Activated CD8-positive, alpha-beta memory T cell treated with anti-CD3 and anti-CD28 coated beads, Interleukin-2, amount 50 U/mL, for 1 hour (primary cell): ENCODE measurements around the gene DGKA.
A peak's percentile ranks its signal among the peaks of the same experiment; 100 is the strongest.

Experiments used
- DNase-seq: peaks from one replicate; pipeline ENCODE4 v3.0.0-alpha.2; 2020; ENCODE audit errors: extremely low read depth

The DGKA gene

DNA sequence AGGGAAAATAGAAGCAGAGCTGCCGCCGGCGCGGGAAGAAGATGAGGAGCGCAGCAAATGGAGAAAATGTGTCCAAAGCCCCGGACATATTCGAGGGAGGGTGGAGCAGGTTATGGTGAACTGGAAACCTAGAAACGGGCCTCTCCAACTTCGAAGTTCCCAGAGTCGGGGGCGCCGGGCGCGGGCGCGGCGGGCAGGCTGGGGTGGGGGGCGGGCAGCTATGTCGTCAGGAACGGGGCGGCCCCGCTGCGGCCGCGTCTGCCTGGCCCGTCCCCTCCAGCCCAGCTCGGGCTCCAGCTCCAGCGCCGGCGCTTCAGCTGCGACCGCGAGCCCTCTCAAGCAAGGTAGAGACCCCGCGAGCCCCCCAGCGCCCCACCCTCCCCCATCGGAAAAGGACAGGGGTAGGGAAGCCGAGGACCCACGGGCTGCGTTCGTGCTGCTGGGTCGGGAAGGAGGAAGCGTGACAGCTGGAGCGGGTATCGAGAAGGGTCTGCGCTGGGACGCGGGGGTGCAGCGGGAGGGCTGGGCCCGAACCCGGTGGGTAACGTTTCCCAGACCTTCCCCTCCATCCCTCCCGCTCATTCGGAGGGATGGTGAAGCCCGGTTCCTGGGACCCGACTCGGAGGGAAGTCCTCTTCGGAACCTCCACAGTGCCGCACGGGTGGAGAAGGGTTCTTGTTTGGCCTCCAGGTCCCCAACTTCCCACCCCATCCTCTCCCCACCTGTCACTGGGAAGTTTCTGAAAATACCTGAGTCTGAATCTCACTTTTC is 1.0 kb downstream of the DGKA start:
- DNase-seq, result no peak

DNA sequence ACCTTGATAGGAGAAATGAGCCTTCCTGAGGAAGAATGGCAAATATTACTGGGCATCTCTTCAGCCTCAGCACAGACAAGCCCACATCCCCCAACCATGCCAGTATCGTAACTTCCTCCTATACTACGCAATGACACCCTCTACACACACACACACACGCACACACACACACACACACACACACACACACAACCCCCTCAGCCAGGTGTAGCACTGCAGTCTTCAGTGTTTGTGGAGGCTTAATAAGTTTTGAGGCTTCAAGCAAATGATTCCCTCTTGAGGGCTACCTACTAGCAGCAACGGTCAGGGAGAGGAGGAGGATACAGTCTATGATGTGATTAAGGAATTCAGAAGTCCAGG is 1.6 kb downstream of the DGKA start:
- no peak for DNase-seq

DNA sequence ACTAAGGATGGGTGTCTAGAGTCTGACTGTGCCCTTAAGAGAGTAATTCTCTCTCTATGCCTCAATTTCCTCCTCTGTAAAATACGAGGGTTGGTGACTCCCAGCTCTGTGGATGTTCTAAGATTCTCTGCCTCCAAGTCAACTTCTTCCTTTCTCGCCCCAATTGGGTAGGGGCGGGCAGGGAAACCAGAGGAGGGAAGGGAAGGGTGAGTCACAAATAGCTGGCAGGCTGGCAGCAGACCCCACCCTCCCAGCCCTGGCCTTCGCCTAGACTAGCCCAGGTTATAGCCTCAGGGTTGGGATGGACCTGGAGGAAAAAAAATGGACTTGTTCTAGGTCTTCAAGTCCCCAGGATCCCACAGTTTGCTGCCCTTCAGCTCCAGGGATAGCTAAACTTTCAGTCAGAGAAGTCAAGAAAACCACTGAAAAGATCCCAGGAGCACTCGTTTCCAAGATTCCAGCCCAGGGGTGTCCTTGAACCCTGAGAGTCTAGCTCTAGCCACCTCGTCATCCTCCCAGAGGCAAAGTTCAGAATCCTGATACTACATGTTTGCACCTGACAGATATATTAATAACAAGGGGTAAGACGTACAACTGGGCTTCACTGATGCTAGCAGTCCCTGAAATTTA is 2.3 kb downstream of the DGKA start:
- no peak for DNase-seq

DNA sequence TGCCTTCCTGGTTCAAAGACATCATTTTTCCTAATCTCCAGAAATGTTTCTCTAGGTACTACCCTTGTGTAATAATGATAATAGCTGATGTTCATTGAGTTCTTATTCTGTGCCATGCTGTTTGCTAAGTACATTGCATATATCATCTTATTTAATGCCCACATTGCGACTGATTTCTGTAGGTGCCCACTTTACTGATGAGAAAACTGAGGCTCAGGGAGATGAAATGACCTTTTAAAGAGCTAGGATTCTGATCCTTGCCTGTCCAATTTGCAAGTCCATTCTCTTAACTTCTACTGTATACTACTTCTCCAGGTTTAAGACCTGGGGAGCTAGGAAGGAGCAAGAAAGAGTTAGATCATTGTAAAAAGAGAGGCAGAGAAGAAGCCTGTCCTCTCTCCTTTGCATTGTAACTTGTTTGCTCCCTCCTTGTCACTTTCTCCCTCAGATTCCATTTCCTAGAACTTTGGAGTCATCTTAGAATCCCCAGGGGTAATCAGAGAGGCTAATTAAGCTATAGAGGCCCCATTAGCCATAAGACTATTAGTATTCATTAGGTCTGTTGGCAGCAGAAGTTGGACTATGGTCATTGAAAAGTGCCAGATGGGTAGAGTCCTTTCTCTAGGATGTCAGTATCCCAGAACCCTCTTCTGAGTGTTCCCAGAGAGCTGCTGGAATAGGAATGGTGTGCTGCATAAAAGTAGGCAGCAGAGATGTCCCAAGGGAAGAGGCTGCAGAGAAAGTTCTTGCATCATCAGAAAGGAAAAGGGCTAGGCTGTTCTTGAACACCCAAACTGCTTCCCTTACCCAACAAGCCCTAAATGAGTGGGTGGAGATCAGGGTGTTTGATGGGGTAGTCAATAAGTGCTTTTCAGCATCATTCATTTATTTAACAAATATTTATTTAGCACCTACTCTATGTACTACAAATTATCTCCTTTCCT is 3.1 kb downstream of the DGKA start:
- DNase-seq, result no peak

DNA sequence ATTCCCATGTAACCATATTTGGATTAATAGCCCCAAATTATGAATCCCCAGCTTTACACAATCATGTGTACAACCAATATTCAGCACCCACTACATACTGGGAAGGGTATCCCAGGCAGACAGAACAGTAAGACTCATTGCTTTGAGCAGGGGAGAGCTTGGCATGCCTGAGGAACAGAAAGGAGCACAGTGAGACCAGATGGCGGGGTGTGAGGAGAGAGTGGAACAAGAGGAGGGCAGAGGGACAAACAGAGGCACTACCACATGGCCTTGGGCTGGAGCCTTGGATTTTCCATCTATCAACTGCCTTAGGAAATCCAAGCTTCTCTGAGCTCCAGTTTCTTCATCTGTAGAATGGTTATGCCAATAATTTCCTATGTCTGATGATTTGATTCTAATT is 3.8 kb downstream of the DGKA start:
- no peak for DNase-seq

DNA sequence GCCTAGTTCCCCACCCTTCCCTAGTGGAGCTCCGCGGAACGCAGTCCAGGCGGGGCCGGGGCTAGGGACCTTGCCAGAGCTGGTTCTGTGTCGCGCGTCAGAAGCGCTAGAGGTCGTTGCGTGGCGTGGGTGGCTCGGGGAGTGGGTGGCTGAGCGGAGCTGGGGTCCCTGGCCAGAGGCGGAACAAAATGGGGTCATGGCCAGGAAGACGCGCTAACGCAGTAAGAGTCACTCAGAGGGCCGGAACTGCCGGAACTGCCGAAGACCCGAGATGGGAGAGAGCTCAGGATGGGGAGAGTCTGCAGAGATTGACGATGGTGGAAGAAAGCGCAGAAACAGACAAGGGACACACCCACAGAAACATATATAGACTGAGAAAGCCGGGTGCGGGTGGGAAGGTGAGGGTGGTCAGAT is 4.8 kb downstream of the DGKA start:
- DNase-seq, result no peak

DNA sequence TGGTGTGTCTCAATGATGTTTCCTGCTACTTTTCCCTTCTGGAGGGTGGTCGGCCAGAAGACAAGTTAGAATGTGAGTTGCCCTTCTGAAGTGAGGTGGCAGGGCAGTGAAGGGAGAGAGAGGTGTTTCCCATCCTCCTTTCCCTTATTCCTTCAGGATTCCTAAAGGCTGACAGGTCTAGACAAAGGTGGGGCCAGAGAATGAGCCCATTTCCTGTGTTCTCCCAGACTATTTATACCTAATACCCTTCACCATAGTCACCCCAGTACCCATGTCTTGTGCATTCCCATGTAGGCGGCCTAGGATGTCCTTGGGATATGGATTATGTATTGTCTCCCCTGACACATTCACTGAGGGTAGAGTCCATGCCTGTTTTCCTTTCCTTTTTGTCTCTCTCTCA is 7.0 kb downstream of the DGKA start:
- DNase-seq, result no peak

DNA sequence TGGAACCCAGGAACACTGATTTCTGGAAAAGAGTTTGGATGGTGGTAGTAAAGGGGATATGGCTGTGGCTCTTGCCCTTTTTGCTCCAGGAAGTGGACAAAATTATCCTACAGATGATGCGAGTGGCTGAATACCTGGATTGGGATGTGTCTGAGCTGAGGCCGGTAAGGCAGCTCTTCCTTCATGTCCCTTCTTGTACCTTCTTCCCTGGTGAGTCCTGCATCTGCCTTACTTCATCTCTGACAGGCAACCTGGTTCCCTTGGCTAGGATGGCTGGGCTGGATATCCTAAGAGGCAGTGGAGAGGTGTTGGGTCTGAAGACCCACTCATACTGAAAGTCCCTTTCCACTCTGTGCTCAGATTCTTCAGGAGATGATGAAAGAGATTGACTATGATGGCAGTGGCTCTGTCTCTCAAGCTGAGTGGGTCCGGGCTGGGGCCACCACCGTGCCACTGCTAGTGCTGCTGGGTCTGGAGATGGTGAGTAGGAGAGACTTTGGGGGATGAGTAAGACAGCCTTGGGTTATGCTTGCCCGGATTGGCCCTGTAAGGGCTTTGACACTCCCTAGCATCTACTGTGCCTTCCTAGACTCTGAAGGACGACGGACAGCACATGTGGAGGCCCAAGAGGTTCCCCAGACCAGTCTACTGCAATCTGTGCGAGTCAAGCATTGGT is 8.0 kb downstream of the DGKA start:
- DNase-seq, result no peak

DNA sequence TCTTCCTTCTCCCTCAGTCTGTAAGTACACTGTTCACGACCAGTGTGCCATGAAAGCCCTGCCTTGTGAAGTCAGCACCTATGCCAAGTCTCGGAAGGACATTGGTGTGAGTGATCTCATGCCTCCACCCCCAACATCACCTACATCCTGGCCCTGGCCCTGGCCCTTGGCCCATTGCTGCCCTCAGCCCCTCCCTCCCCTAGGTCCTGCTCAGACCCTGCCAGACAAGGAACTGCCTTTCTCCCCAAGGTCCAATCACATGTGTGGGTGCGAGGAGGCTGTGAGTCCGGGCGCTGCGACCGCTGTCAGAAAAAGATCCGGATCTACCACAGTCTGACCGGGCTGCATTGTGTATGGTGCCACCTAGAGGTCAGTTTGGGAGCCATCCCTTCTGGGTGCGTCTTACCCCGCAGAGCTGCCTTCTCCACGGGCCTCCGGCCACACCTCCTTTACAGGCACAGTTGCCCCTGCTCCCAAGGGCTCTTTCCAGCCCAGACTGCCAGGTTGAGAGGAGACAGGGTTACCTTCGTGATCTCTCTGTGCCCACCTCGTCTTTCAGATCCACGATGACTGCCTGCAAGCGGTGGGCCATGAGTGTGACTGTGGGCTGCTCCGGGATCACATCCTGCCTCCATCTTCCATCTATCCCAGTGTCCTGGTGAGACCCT is 9.2 kb downstream of the DGKA start:
- DNase-seq, result peak; percentile 64

DNA sequence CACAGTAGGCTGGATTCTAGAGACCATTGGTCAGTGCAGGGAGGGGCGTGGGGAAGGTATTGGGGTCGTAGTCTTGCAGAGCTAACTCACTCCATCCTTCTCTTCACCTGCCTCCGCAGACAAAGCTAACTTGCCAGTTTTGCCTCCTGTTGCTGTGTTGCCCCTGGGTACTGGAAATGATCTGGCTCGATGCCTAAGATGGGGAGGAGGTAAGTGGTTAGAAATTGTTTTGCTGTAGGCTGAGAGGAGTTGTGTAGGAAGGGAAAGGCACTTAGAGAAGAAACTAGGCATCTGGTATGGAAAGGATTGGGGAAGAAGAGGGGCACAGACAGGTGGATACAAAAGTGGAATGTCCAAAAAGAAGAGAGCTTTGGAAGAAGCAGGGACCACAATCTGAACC is 11.1 kb downstream of the DGKA start:
- DNase-seq, result no peak

DNA sequence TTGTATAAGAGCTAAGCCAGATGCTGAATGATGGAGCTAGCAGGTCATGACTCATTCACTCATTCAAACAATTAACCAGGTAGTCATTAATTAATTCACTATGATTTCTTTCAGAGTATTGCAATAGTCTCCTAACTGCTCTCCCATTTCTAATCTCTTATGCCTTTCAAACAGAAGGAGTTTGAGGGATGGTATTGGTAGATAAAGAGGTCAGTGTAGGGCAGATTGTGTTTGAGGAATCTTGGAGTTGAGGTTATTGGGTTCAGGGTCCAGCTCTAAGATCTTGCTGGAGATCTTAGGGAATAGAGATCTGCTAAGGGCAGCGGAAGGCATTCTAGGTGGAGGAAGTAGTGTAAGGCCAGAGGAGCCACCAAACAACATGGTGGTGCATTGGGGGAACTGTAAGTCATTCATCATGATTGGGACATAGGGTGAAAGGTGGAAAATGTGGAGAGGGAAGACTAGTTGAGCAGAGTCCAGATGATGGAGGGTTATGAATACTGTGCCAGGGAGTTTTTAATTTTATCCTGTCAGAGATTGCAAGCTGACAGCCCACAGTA is 11.7 kb downstream of the DGKA start:
- DNase-seq, result no peak

DNA sequence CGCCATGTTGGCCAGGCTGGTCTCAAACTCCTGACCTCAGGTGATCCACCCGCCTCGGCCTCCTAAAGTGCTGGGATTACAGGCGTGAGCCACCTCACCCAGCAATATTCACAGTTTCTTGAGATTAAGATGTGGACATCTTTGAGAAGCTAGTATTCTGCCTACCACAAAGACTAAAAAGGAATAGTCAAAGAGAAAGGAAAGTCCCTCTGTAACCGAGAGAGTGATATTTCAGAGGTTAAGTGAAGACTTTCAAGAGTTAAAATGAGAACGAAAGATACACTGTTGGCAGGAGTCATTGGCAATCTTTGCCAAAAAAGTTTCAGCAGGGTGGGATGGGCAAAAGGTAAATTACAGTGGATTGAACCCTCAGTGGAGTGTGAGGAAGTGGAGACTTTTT is 15.6 kb downstream of the DGKA start:
- no peak for DNase-seq

DNA sequence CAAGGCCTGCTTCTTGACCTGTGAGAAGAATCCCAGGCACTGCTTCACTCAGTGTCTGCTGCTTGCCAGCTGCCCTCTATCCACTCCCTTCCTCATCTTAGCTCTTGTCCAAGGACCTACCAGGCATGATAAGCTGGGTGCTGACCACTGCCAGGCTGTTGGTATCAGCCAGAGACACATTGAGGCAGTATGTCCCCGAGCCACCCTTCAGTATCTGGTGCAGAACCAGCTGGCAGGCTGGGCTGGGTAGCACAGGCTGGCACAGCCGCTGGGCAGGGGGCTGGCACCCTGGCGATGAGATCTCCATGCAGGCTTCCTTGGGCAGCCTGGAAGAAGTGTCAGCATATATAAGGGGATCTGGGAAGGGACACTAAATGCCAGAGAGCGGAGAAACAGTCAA is 24.4 kb downstream of the DGKA start:
- no peak for DNase-seq

DNA sequence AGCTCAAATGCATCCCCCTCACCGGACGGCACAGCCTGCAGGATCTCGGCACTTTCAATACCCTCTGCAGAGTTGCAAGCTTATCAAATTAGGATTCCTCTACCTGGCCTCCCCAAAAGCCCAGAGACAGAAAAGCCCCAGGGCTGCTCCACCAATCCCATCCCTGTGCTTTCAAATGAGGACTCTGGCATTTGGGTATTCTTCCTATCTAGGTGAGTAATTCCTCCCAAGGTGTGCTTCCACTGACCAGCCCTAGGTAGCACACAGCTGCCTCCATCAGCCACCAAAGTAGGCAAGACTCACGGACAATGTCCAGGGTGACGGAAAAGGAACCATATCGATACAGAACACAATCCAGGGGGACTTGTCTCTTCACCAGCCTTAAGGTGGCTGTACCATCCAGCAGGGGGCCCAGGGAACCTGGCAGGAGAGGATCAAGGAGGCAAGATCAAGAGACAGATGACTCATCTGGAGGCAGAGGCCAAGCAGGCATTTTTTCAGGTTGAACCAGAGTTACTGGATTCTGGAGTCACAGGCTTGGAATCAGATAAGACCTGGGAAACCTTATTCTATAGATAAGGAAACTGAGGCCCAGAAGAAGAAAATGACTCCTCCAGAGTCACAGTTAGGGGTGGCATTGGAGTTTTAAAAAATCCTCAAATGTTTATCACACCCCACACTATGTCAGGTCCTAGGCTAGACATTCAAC is 25.0 kb downstream of the DGKA start:
- no peak for DNase-seq

DNA sequence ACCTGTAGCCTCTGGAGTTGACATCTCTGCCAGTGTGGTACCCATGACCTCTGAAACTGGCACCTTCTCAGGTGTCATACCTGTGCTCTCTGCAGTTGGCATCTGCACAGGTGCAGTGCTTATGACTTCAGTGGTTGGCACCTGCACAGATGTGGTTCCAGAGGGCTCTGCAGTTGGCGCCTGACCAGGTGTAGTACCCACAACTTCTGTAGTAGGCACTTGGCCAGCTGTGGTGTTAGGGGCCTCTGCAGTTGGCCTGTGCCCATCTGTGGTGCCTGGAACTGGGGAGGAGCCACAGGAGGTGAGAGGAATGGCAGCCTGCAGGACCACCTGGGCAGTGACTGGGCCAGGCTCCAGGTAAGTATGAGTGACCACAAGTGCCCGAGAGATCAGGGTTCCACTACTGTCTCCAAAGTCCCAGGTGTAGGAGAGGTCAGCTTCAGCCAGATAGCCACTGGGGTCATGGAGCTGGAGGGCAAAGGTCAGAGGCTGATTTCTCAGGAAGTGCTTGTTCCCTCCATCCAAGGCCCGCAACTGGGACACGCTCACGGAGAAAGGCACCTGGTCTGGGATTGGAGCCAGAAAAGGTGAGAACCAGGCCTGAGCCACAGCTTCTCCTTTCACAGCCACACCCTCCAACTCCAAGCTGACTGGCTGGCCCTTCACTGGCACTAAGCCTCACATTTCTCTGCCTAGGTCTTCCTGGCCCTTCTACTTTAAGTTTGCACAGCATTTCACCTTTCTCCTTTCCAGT is 26.3 kb downstream of the DGKA start:
- no peak for DNase-seq

DNA sequence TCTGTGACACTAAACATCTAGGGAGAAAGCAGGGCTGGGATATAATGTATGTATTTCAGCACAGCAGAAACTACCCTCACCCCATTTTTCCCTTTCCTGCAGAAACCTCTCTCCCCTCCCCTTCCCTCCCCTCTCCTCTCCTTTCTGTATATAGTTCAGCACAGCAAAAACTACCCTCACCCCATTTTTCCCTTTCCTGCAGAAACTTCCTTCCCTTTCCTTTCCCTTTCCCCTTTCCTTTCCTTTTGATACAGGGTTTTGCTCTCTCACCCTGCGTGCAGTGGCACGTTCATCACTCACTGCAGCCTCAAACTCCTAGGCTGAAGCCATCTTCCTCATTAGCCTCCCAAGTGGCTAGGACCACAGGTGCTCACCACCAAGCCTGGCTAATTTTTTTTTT is 32.8 kb downstream of the DGKA start:
- no peak for DNase-seq

DNA sequence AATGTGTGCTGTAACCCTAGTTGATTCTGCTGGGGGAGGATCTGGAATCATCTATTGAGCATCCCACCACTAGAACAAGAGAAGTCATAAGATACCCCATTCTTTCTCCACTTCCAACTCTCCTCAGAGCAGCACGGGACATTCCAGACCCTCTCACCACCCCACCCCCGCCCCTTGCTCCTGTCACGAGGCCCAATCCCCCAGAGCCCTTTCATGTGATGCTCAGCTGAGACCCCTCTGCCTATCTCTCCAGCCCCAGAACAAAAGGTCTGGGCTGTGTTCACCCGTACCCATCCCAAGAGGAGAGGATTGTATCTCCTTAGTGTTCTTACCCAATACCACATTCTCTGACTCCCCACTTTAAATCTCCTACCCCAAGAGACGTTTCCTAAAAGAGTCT is 34.3 kb downstream of the DGKA start:
- DNase-seq, result no peak

DNA sequence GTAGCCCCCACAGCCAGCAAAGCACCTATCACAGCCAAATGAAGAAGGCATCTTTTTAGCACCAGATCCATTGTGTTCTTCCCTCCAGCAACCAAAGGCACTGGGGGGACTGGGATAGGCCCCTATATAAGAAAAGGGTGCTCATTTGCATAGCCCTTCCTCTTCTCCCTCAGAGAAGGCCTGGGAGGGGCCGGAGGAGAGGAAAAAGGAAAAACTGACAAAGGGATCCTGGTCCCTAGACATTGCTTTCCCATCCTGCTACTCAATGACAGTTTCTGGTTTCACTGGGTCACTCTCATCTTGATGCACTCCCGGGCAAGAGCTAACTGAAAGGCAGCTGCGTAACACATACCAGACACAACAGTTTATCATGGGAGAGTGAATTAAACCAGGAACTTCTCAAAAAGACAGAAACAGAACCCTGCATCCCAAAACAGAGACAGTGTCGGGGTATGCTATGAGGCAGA is 35.0 kb downstream of the DGKA start, which contains the start of gene PMEL:
TSS of gene PMEL (minus strand) at position 102 of the 467 bp plus-strand sequence. CDS start at position 71, 31 bp downstream.
- DNase-seq, result no peak
